Measurements from ENCODE around the gene TBC1D9. TPM values are rescaled to one million over a fixed set of nuclear protein-coding genes. Genes with fewer than 3 reads are reported as not detected.

Gene TBC1D9
- polyA plus RNA-seq, 1 experiment: 22.0 TPM

GRCh38 chr4:140584439-140584838 lies 171.7 kb downstream of the TBC1D9 start:
- no peak for DNase-seq (ENCODE audit: low read depth, low spot score)

GRCh38 chr4:140581078-140581477 lies 175.1 kb downstream of the TBC1D9 start:
- H3K27ac ChIP-seq (ENCODE audit: low read depth, low read length): no peak overlapping the region
- no peak overlapping the region for H3K4me3 ChIP-seq (ENCODE audit: low read depth, low read length)
- H3K9me3 ChIP-seq (ENCODE audit: control insufficient read depth, insufficient read depth, low read length): no peaks in the 10 kb centered on the region; the same call in 1 of the 2 replicates
- peaks cover 34% of the 10 kb centered on the region for H3K27me3 ChIP-seq (ENCODE audit: control insufficient read depth, insufficient read depth, low read length)
- POLR2A ChIA-PET: no interaction called here
- CTCF ChIA-PET: interaction anchor here (0.6 to 1.0 kb wide), 2 partner anchors 16 to 17 kb away, joined by 3 read pairs; no protein-coding TSS in a partner anchor
- TF ChIP-seq CTCF (IDR thresholded peaks at IDR 0.05; ENCODE audit: low read depth, low read length): no peak
- no peak for DNase-seq (ENCODE audit: low read depth, low spot score)

More at GRCh38 chr4:140584439-140584838, 171.7 kb downstream of the TBC1D9 start:
- POLR2A ChIA-PET: no interaction called here
- no peak for TF ChIP-seq CTCF (IDR thresholded peaks at IDR 0.05; ENCODE audit: low read depth, low read length)
- no peaks in the 10 kb centered on the region for H3K9me3 ChIP-seq (ENCODE audit: control insufficient read depth, insufficient read depth, low read length)
- H3K27me3 ChIP-seq (ENCODE audit: control insufficient read depth, insufficient read depth, low read length): peaks cover 28% of the 10 kb centered on the region
- H3K27ac ChIP-seq (ENCODE audit: low read depth, low read length): no peak overlapping the region
- CTCF ChIA-PET: no interaction called here
- H3K4me3 ChIP-seq (ENCODE audit: low read depth, low read length): no peak overlapping the region

- CTCF ChIA-PET: no interaction called here
- Histone ChIP-seq H3K9me3 (ENCODE audit: control insufficient read depth, insufficient read depth, low read length) (no peaks in the 10 kb centered on the region; the same call in 1 of the 2 replicates), H3K27me3 (ENCODE audit: control insufficient read depth, insufficient read depth, low read length) (peaks cover 31% of the 10 kb centered on the region), H3K4me3 (ENCODE audit: low read depth, low read length) (no peak overlapping the region), H3K27ac (ENCODE audit: low read depth, low read length) (no peak overlapping the region)
- DNase-seq (ENCODE audit: low read depth, low spot score): no peak
- POLR2A ChIA-PET: no interaction called here
- TF ChIP-seq CTCF (IDR thresholded peaks at IDR 0.05; ENCODE audit: low read depth, low read length): no peak
Observed at GRCh38 chr4:140579278-140579677, 176.9 kb downstream of the TBC1D9 start.

- TF ChIP-seq CTCF (IDR thresholded peaks at IDR 0.05; ENCODE audit: low read depth, low read length): no peak
- Histone ChIP-seq H3K27ac (ENCODE audit: low read depth, low read length) (no peak overlapping the region), H3K9me3 (ENCODE audit: control insufficient read depth, insufficient read depth, low read length) (no peaks in the 10 kb centered on the region; the same call in none of the 2 replicates), H3K4me3 (ENCODE audit: low read depth, low read length) (no peak overlapping the region), H3K27me3 (ENCODE audit: control insufficient read depth, insufficient read depth, low read length) (peaks cover 49% of the 10 kb centered on the region)
- POLR2A ChIA-PET: no interaction called here
- CTCF ChIA-PET: interaction anchor here (0.6 kb wide), 1 partner anchor 308 kb away, joined by 3 read pairs; no protein-coding TSS in a partner anchor
- DNase-seq (ENCODE audit: low read depth, low spot score): no peak
Observed at GRCh38 chr4:140575489-140575888, 180.7 kb downstream of the TBC1D9 start.

- Histone ChIP-seq H3K4me3 (ENCODE audit: low read depth, low read length) (no peak overlapping the region), H3K27ac (ENCODE audit: low read depth, low read length) (no peak overlapping the region), H3K27me3 (ENCODE audit: control insufficient read depth, insufficient read depth, low read length) (peaks cover 59% of the 10 kb centered on the region), H3K9me3 (ENCODE audit: control insufficient read depth, insufficient read depth, low read length) (peaks cover 7% of the 10 kb centered on the region)
- ChIA-PET CTCF (no interaction called here), POLR2A (no interaction called here)
- no peak for TF ChIP-seq CTCF (IDR thresholded peaks at IDR 0.05; ENCODE audit: low read depth, low read length)
- no peak for DNase-seq (ENCODE audit: low read depth, low spot score)
Observed at GRCh38 chr4:140571620-140572019, 184.6 kb downstream of the TBC1D9 start.

Small RNAs within 50 kb of the gene (small RNA-seq; reads per million reads assigned to genes)
- gene AC108019.1 (ENCODE audit: insufficient read length, low read depth) (not detected), gene RF00019 (ENCODE audit: insufficient read length, low read depth) (not detected), gene RN7SL152P (ENCODE audit: insufficient read length, low read depth) (not detected), gene RNY1P14 (ENCODE audit: insufficient read length, low read depth) (not detected)

Other genes starting within 250 kb of the TBC1D9 start
- gene ELMOD2, start 232.2 kb downstream of the TBC1D9 start, polyA plus RNA-seq (2011; rRNA removed): 22.2 and 29.4 TPM in 2 replicates
- not detected in 2 replicates for gene UCP1, start 187.4 kb downstream of the TBC1D9 start, polyA plus RNA-seq (2011; rRNA removed)